GM12878 (cell line): ENCODE data around the gene UGGT1. TPM values are rescaled to one million over a fixed set of nuclear protein-coding genes. Genes with fewer than 3 reads are reported as not detected.
A peak's percentile ranks its signal among the peaks of the same experiment; 100 is the strongest.

Experiments
- IKZF1 ChIP-seq: fragments of 450-650 bp; conservative IDR thresholded peaks from 2 replicates; pipeline ENCODE4 v1.6.1; 2017; ENCODE audit warnings: antibody characterized with exemption, mild to moderate bottlenecking
- MTA2 ChIP-seq: fragments of 450-650 bp; IDR thresholded peaks from 2 replicates; pipeline ENCODE4 v1.6.1; 2016; ENCODE audit warnings: low read depth, mild to moderate bottlenecking, moderate library complexity
- NFYB ChIP-seq: IDR thresholded peaks from 2 replicates; pipeline ENCODE4 v1.6.1; 2011; ENCODE audit warnings: low read depth, mild to moderate bottlenecking, low read length, improper control_type of control experiment, moderate library complexity; ENCODE audit not compliant: insufficient read depth
- RAD21 ChIP-seq: IDR thresholded peaks from 2 replicates; pipeline ENCODE4 v1.6.1; 2011; ENCODE audit warnings: mild to moderate bottlenecking, low read depth, low read length, moderate library complexity; ENCODE audit not compliant: insufficient read depth
- RB1 ChIP-seq: fragments of 450-650 bp; formaldehyde crosslinking; IDR thresholded peaks from 2 replicates; pipeline ENCODE4 v1.6.1; 2017; ENCODE audit warnings: mild to moderate bottlenecking, borderline replicate concordance
- RUNX3 ChIP-seq: IDR thresholded peaks from 2 replicates; pipeline ENCODE4 v1.6.1; 2012; ENCODE audit warnings: low read length, inconsistent platforms
- SMAD5 ChIP-seq: IDR thresholded peaks from 2 replicates; pipeline ENCODE4 v1.6.1; 2016; ENCODE audit warnings: antibody characterized with exemption, low read depth
- polyA plus RNA-seq, 11 experiments: library from polyadenylated mRNA; depleted of rRNA in 4 of 11; unstranded in 6 of 11; stranded (reverse) in 5 of 11; fragments of >200 nt; fragmentation: Nextera tagmentation in 4 of 11; fragmentation: Illumina TruSeq in 1 of 11; extraction: Ambion mirVana in 4 of 11; extraction: Trizol in 1 of 11; gene quantifications; 1 replicate in 1 of 11; 2 replicates in 10 of 11; pipeline versions ENCODE4 v1.2.1 to v1.2.3, GENCODE V29; 2011 to 2016; ENCODE audit warnings: inconsistent platforms in 2 of 11, missing spikeins in 2 of 11, low read depth in 1 of 11
- total RNA-seq, 4 experiments: library from RNA; depleted of rRNA in 3 of 4; stranded (reverse); fragments of >200 nt in 3 of 4; fragmentation: Illumina TruSeq in 1 of 4; extraction: Trizol in 1 of 4; gene quantifications; 2 replicates each; pipeline versions ENCODE4 v1.2.1 to v1.2.3, GENCODE V29; 2013 to 2021
- TF ChIP-seq, protein P1 (sequence below): IDR thresholded peaks from 2 replicates; pipeline ENCODE4 v1.6.1; 2011; ENCODE audit warnings: mild to moderate bottlenecking, low read depth, low read length, moderate library complexity; ENCODE audit not compliant: insufficient replicate concordance
- TF ChIP-seq, protein P2 (sequence below): fragments of 150-350 bp; IDR thresholded peaks from 2 replicates; pipeline ENCODE4 v1.6.1; 2016; ENCODE audit warnings: low read depth, low read length
- TF ChIP-seq, protein P3 (sequence below): IDR thresholded peaks from 2 replicates; pipeline ENCODE4 v1.6.1; 2012; ENCODE audit warnings: improper control_type of control experiment, low read depth, low read length; ENCODE audit not compliant: insufficient replicate concordance
- TF ChIP-seq, protein P4 (sequence below): fragments of 450-650 bp; IDR thresholded peaks from 2 replicates; pipeline ENCODE4 v1.6.1; 2014; ENCODE audit warnings: mild to moderate bottlenecking

UGGT1 gene
- total and polyA plus RNA-seq, 10 of the 15 experiments (the other 5 are each of a cell fraction or from before 2014, with no cell fraction given) = 4.1 to 49.8 (median 28.5) TPM

DNA sequence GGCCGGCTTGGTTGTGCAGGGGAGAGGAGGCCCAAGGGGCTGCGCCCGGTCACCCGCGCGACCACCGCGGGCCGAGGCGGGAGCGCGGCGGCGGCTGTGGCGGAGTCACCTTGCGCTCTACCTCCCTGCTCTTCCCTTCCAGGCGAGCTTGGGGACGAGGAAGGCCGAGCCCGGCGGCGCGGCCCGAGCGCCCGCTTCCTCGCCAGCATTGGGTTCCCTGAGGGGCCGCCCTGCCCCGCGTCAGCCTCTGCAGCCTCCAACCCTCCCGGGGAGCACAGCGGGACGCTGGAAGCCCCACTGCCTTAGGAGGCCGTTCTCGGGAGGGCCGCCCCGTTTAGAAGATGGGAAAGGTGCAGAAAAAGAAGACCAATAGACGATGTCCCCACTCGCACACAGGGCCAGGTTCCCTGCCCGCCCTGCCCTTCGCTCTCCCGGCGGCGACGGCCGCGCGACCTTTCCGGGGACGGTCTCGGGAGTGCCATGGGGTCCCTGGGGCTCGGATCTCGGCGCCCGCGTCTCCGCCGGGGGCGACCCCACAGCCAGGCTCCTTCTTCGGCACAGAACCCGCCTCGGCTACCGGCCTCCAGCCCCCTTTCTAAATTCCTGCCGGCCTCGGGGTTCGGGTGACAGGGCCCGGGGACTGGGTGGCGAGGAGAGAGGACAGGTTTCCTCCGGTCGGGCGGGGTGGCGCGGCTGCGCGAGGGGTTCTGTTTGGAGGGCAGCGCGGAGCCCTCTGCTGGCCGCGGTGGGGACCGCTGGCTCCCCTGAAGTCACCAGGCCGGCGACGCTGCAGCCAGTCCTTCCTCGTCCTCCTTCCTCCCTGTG is 142.2 kb downstream of the UGGT1 start (continued):
- TF ChIP-seq, protein P1, sequence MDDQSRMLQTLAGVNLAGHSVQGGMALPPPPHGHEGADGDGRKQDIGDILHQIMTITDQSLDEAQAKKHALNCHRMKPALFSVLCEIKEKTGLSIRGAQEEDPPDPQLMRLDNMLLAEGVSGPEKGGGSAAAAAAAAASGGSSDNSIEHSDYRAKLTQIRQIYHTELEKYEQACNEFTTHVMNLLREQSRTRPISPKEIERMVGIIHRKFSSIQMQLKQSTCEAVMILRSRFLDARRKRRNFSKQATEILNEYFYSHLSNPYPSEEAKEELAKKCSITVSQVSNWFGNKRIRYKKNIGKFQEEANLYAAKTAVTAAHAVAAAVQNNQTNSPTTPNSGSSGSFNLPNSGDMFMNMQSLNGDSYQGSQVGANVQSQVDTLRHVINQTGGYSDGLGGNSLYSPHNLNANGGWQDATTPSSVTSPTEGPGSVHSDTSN = no peak
- TF ChIP-seq SMAD5 = no peak
- TF ChIP-seq IKZF1 = 0 out of 2 replicates have a peak, but pooled peaks have one; percentile 35
- peak; percentile 54 for TF ChIP-seq RAD21
- no peak for TF ChIP-seq MTA2
- TF ChIP-seq, protein P2, sequence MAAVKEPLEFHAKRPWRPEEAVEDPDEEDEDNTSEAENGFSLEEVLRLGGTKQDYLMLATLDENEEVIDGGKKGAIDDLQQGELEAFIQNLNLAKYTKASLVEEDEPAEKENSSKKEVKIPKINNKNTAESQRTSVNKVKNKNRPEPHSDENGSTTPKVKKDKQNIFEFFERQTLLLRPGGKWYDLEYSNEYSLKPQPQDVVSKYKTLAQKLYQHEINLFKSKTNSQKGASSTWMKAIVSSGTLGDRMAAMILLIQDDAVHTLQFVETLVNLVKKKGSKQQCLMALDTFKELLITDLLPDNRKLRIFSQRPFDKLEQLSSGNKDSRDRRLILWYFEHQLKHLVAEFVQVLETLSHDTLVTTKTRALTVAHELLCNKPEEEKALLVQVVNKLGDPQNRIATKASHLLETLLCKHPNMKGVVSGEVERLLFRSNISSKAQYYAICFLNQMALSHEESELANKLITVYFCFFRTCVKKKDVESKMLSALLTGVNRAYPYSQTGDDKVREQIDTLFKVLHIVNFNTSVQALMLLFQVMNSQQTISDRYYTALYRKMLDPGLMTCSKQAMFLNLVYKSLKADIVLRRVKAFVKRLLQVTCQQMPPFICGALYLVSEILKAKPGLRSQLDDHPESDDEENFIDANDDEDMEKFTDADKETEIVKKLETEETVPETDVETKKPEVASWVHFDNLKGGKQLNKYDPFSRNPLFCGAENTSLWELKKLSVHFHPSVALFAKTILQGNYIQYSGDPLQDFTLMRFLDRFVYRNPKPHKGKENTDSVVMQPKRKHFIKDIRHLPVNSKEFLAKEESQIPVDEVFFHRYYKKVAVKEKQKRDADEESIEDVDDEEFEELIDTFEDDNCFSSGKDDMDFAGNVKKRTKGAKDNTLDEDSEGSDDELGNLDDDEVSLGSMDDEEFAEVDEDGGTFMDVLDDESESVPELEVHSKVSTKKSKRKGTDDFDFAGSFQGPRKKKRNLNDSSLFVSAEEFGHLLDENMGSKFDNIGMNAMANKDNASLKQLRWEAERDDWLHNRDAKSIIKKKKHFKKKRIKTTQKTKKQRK = no peak
- peak; percentile 48 for TF ChIP-seq RUNX3
- no peak for TF ChIP-seq NFYB
- TF ChIP-seq, protein P3, sequence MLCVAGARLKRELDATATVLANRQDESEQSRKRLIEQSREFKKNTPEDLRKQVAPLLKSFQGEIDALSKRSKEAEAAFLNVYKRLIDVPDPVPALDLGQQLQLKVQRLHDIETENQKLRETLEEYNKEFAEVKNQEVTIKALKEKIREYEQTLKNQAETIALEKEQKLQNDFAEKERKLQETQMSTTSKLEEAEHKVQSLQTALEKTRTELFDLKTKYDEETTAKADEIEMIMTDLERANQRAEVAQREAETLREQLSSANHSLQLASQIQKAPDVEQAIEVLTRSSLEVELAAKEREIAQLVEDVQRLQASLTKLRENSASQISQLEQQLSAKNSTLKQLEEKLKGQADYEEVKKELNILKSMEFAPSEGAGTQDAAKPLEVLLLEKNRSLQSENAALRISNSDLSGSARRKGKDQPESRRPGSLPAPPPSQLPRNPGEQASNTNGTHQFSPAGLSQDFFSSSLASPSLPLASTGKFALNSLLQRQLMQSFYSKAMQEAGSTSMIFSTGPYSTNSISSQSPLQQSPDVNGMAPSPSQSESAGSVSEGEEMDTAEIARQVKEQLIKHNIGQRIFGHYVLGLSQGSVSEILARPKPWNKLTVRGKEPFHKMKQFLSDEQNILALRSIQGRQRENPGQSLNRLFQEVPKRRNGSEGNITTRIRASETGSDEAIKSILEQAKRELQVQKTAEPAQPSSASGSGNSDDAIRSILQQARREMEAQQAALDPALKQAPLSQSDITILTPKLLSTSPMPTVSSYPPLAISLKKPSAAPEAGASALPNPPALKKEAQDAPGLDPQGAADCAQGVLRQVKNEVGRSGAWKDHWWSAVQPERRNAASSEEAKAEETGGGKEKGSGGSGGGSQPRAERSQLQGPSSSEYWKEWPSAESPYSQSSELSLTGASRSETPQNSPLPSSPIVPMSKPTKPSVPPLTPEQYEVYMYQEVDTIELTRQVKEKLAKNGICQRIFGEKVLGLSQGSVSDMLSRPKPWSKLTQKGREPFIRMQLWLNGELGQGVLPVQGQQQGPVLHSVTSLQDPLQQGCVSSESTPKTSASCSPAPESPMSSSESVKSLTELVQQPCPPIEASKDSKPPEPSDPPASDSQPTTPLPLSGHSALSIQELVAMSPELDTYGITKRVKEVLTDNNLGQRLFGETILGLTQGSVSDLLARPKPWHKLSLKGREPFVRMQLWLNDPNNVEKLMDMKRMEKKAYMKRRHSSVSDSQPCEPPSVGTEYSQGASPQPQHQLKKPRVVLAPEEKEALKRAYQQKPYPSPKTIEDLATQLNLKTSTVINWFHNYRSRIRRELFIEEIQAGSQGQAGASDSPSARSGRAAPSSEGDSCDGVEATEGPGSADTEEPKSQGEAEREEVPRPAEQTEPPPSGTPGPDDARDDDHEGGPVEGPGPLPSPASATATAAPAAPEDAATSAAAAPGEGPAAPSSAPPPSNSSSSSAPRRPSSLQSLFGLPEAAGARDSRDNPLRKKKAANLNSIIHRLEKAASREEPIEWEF = no peak
- TF ChIP-seq, protein P4, sequence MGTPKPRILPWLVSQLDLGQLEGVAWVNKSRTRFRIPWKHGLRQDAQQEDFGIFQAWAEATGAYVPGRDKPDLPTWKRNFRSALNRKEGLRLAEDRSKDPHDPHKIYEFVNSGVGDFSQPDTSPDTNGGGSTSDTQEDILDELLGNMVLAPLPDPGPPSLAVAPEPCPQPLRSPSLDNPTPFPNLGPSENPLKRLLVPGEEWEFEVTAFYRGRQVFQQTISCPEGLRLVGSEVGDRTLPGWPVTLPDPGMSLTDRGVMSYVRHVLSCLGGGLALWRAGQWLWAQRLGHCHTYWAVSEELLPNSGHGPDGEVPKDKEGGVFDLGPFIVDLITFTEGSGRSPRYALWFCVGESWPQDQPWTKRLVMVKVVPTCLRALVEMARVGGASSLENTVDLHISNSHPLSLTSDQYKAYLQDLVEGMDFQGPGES = no peak
- TF ChIP-seq RB1 = peak; percentile 60; the same call in 1 of the 2 replicates
- TF ChIP-seq, all 136 proteins: peak for 12
